Germinal center (tissue), 1 donor: ENCODE measurements around the gene TPRKB.
"Not testable (repeated sequence)": the region's sequence is repeated elsewhere in the genome, so short reads cannot be mapped to it uniquely, and the experiment has no call there.

Experiments
- DNase-seq: peaks from one replicate; pipeline ENCODE4 v3.0.0; 2012; ENCODE audit warnings: mixed read lengths, low spot score

TPRKB gene

DNA sequence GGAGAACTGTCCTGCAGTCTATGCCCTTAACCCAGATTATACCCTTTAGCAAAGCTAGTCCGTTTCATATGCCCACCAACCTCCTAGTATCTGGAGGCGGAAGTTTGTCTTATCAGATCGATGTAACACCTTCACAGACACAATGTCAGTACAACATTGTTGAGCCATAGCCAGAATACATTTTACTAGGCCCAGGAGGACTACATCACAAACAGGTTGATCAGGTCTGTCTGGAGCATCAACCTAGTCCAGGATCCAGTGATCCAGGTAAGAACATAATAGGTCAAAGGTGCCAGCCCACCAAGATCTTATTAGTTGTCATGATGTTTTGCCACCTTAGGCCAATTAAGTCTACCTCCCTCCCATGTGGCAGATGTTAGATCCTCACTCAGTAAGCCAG lies 2.0 kb upstream of the TPRKB start:
- DNase-seq: no peak

DNA sequence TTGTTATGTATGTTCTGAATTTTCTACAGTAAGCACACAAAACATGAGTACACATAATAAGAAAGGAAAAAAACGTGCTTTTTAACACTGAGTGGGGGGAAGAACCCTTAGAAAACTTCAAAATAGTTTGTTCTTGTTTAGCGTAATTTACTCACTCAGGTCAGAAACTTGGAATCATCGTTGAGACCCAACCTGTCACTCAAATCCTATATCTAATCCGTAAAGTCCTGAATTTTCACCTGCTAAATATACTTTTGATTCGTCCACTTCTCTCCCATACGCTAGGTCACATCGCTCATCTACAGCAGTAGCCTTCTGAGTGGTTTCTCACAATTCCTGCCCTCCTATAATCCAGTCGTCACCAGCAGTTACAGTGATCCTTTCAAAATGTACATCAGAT lies 767 bp downstream of the TPRKB start:
- no peak for DNase-seq

DNA sequence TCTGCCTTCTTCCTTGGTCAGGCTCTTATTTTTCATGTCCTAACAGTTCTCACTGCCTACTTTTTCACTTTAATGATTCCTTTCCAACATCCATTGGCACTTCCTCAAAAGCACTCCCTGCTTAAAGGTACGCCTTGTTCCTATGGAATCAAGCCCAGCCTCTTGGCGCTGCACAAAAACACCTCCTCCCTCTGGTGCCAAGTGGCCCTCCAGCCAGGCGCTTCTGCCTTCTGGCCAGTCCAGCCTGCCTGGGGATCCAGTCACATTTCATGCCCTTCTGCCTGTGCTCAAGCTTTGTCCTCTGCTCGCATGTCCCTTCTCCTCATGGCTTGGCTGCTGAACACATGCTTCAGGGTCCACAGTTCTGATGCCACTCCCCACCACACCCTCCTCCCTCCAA lies 6.3 kb downstream of the TPRKB start:
- DNase-seq: no peak

DNA sequence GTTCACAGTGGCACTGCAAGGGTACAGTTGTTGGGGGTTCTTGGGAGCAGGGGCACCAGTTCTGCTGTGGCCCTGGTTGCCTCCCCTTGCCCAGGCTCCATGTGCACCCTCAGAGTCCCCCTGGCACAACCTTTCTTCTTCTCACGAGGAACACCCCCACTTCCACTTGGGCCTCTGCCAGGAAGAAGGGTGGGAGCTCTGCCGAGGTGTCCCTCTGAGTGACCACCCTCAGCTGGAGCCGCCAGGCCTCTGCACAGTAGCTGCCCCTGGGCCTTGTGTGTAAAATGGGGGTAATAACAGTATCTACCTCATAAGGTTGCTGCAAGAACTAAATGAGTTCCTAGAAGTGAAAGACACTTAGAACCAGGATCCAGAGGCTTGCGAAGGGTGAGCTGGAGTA lies 8.4 kb downstream of the TPRKB start:
- no peak for DNase-seq

DNA sequence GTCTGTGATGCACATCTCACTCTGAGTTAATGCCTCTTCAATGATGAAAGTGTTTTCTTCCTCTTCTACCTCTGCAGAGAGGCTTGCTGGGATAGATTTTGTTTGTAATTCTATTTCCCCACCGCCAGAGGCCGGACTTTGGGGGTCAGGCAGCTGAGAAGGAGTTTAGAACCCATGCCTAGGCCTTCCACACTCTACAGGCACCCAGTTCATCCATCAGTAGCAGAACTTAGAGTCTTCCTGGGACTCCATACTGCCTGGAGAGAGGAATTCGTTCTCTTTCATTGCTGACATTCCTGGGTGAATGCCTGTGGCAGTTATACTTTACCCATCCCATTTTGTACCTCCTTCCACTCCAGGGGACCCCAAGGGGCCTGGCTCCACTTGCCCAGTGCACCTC lies 9.1 kb downstream of the TPRKB start:
- no peak for DNase-seq

DNA sequence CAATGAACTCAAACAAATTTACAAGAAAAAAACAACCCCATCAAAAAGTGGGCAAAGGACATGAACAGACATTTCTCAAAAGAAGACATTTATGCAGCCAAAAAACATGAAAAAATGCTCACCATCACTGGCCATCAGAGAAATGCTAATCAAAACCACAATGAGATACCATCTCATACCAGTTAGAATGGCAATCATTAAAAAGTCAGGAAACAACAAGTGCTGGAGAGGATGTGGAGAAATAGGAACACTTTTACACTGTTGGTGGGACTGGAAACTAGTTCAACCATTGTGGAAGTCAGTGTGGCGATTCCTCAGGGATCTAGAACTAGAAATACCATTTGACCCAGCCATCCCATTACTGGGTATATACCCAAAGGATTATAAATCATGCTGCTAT lies 10.5 kb downstream of the TPRKB start:
- not testable (repeated sequence) for DNase-seq

DNA sequence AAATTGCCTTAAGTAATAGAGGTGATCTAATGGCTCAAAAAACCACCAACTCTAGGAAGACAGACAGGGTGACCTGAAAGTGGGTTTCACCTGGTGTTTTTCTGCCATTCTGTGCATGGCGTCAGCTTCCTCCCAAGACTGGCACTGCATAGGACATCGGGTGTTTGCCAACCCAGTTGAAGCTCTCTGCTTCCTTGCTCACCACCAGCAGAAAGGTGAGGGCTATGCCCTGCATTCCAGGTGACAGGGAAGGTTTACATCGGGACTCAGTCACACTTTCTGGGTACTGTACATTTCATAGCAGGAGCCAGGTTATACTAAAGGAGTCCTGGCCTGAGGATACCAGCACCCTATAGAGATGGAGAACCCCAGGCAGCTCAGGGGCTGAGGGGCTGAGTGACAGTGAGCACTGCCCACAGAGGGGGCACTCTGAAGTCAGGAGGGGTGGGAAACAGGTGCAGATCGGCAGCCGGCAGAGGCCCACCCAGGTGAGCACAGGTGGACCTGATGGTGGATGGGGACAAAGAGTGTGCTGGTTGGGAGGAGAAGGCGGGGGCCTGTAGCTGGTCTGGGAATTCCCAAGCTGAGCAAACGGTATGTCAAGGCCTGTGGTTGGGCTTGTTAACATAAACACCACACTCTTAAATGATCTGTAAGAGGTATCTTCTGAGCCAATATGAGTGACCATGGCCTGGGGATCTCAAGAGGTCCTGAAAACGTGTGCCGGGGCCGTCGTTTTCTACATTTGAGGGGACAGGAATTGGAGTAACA lies 18.1 kb downstream of the TPRKB start:
- no peak for DNase-seq

DNA sequence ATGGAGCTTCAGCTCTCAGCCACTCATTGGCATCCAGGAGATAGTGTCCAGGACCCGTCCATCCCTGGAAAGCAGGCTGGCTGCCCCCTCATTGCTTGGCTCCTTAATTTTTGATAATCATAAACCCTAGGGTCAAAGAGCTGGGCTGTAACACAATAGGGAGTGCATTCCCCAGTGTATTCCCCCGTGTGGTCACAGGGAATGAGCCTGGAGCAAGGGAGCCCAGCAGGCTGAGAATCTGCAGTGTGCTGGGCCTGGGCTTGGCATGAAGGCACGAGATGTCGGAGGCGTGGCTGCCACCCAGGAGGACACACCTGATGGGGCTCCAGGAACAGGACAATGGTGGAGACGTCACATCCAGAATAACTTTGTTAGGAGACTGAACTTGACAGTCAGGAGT lies 18.7 kb downstream of the TPRKB start:
- no peak for DNase-seq

DNA sequence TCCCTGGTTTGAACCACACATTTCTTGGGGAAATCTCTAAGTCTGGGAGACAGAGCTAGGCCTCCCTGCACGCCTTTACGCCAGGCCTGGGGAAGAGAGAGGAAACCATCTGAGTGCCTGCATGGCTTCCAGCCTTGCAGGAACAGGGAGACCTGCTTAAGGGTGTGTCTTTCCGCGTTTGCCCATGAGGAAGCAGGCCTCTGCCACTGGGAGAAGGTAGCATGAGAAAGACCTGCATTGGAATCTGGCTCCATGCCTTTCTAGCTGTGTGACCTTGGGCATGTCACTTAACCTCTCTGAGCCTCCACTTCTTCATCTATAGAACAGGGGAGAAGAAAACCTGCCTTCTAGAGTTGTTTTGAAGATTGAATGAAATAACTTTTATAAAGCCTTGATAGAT lies 19.4 kb downstream of the TPRKB start:
- not testable (repeated sequence) for DNase-seq

DNA sequence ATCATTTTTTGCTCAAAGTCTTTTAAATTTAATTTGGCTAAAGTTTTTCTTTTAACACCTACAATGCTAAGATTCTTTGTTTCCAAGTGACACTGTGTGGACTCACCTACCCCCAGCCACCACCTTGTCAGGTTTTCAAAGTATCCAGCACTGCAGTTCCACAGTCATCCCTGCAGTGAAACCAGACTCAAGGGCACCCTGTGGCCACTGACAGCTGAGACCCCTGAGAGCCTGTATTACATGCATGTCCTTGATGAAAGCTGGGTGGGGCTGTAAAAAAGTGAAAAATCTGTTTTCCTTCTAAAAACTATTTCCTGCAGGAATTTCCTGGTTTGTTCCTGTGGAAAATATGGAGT lies 19.9 kb downstream of the TPRKB start:
- no peak for DNase-seq

DNA sequence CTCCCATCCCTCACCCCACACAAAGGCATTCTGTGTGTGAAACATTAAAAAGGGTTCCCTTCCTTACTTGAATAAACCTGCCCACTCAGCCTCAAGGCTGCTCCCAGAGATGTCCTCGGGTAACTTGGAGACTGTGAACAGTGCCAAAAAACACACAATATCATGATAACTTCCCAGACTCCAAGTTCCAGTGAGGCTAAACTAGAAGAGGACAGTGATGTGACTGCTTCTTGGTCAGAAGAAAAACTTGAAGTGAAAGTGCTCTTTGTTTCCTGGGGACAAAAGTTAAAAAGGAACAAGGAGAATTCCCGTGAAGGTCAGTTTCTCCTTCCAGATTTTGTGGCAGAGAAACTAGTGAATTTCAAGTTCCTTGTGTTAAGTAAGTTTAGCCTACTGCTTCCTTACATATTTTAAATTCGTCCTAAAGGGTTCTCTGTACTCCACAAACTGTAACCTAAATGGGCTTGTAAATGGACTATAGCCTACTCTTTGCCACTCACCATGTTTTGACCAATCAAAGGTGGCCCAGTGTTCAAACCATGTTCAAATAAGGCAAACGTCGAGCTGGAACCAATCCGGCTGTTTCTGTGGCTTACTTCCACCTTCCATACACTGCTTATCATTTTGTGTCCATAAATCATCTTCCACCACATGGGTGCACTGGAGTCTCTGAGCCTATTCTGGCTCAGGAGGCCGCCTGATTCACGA lies 20.4 kb downstream of the TPRKB start:
- no peak for DNase-seq

DNA sequence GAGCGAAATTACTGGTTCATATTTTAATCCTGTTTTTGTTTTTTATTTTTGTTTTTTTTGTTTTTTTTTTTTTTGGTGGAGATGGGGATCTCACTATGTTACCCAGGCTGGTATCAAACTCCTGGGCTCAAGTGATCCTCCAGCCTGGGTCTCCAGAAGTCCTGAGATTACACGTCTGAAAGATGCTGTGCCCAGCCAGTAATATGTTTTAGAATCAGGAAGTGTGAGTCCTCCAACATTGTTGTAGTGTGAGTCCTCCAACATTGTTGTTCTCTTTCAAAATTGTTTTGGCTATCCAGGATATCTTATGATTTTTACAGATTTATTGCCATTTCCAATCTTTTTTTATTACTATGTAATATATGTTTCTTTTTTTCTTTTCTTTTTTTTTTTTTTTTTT lies 23.1 kb downstream of the TPRKB start:
- no peak for DNase-seq

DNA sequence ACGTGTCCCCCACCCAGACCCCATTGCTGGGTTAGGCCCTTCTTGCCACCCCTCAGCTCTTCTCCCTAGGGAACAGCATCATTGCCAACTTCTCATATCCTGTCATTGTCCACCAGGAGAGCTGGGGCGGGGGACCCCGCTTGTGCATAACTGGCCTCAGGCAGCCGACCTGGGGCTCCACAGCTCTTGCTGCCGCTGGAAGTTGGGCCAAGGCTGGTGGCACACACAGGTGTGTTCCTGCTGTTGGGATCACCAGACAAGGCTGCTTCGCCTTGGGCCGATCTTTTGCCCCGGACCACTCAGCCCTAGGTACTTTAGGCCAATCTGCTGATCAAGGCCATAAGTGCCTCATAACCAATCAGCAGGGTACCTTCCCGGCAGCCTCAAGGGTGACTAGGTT lies 28.6 kb downstream of the TPRKB start:
- DNase-seq: no peak

DNA sequence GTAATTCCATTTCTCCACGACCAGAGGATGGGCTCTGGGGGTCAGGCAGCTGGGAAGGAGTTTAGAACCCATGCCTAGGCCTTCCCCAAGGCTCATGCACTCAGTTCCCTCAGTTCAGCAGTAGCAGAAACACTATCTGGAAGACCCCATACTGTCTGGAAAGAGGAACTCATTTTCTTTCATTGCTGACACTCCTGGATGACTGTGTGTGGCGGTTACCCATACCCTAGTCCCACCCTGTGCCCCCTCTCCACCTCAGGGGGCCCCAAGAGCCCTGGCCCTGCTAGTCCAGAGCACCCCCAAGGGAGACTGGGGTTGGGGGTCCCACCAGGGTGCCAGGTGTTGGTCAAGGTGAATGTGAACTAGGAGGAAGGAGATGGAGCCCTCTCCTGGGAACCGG lies 29.5 kb downstream of the TPRKB start:
- DNase-seq: no peak

DNA sequence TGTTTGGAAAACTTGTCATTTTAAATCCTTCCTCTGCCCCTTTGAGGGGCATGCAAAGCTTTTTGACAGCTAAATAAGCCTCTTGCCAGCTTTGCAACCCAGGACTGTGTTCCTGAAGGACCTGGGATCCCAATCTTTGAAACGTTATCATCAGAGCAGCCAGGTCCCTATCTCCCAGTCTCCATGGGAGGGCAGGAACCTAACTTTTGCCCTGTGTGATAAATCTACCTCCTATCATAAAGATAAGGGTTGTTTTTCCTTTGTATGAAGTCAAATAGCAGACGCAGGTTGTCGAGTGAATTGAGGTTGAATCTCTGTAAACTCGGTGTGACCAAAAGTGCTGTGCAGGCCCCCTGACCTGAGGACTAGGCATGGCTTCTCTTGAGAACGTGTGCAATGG lies 30.1 kb downstream of the TPRKB start:
- DNase-seq: no peak

DNA sequence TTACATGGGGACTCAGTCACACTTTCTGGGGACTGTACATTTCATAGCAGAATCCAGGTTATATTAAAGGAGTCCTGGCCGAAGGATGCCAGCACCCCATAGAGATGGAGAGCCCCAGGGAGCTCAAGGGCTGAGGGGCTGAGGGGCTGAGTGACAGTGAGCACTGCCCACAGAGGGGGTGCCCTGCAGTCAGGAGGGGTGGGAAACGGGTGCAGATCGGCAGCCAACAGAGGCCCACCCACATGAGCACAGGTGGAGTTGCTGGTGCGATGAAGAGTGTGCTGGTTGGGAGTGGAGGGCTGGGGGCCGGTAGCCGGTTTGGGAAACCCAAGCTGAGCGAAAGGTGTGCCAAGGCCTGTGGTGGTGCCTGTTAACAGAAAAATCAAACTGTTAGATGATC lies 32.1 kb downstream of the TPRKB start:
- no peak for DNase-seq

DNA sequence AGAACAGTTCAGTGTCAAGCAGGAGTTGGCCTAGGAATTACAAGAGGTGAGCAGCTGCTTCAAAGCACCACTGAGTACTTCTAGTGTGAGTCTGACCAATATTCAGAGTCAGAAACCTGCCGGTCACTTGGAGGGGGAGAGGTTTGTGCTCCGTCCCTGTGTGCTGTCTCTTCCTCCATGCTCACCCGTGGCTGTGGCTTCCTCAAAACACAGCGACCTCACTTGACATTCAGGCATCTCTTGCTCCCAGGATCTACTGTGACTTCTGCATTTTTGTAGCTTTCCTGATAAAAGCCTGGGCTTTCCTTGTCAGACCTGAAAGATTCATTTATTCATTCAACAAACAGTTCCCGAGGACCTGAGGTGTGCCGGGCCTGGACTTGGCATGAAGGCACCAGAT lies 32.9 kb downstream of the TPRKB start:
- DNase-seq: no peak

DNA sequence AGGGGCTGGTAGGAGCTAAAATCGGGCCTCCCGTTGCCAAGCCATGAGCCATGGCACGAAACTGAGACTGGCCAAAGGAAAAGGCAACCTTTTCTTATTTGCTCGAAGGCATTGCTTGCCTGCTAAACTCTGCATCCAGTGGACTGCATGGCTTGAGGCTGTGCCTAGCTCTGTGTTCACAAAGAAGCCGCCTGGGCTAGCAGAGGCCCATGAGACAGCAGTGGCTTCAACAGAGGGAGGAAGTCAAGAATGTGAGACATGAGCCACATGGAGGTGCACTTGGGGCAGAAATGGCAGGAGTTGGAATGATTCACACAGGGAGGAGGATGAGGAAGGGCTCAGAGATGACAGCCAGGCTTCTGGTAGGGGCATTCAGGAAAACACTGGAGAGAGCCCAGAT lies 33.5 kb downstream of the TPRKB start:
- DNase-seq: no peak

DNA sequence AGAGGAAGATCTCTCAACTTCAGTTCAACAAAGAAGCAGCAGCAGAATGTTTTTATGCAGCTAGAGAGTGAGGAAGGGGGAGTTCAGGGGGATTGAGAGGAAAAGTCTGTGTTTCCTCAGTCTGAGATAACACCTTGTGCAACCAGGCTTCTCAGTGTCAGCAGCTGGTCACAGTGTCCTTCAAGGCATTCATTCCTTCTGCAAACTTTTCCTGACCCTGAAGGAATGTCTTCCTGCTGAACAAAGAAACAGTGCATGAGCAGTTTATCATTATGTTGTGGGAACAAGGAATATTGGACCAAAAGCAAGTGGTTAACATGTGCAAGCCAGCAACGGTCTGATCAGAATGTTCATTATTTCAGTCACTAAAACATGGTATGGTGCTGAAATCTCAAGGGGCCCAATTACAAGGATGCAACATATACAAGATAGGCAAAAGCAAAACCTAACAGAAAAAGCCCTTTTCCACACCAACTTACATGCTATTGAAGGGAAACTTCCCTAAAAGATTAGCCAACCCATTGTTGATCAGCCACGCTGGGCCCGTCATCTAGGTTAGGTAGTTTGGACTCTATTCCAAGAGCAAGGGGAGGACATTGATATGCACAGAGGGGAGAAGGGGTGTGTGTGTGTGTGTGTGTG lies 34.2 kb downstream of the TPRKB start:
- not testable (repeated sequence) for DNase-seq

DNA sequence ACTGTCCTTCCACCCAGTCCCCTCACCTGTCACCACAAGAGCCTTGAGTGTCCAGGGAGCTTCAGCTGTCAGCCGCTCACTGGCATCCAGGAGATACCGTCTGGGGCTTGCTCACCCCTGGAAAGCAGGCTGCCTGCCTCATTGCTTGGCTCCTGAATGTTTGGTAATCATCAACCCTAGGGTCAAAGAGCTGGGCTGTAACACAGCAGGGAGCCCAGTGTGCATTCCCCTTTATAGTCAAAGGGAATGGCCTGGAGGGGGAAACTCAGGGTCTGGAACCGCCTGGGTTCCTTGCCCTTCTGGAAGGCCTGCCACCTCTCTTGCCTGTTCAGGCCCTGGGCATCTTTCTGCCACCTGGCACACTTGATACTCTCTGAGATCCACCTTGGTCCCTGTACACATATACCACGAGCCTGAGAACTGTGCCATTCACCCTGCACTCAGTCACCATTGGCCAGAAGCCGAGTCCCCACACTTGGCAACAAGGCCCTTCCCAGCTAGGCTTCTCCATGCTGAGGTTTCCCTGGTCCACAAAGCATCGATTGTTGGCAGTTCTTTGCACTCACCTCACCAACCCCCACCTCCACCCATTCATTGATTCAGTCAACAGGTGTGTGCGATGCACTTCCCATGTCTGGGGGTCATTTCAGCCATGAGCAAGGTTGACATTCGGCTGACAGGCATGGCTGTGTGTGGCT lies 35.0 kb downstream of the TPRKB start:
- DNase-seq: no peak

DNA sequence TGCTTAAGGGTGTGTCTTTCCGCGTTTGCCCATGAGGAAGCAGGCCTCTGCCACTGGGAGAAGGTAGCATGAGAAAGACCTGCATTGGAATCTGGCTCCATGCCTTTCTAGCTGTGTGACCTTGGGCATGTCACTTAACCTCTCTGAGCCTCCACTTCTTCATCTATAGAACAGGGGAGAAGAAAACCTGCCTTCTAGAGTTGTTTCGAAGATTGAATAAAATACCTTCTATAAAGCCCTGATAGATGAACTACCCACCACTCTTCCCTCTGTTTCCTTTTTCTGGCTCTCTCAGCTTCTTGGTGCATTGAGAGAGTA lies 35.7 kb downstream of the TPRKB start:
- DNase-seq: not testable (repeated sequence)

DNA sequence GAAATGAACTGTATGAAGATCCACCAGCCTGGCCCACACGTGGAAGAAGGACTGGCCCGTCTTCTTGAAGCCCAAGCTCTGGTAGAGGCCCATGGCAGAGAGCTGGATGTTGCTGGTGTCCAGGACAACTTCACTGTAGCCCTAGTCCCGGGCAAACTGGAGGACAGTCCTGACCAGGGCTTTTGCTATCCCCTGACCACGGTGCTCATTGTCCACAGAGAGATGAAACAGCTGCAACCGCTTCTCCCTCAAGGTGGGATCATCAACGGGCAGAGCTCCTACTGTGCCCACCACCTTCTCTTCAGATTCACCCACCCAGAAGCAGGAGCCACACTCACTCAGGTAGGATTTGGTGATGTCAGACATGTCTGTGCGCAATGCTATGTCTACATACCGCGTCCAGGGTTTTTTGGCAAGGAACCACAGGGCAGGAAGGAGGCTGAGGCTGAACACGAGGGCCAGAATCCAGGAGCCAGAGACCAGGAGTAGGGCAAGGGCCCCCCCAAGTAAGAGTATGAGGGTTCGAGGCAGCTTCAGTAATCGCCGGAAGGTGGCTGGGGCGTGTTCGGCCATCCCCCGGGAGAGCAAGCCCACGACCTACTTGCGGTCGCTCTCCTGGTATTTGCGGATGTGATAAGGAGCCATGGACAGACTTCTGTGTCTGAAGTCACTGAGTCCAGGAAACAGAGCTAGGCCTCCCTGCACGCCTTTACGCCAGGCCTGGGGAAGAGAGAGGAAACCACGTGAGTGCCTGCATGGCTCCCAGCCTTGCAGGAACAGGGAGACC lies 36.3 kb downstream of the TPRKB start:
- DNase-seq: no peak
